H1 (cell line): ENCODE measurements around the gene REPS2.

Experiments
- ATF3 ChIP-seq: IDR thresholded peaks from 2 replicates; pipeline ENCODE4 v1.6.1; 2011; ENCODE audit warnings: low read depth, mild to moderate bottlenecking, low read length; ENCODE audit not compliant: insufficient read depth
- CBX8 ChIP-seq: fragments of 300-800, 300-1000 bp; sonication (generic); IDR thresholded peaks from 2 replicates; pipeline ENCODE4 v1.7.1; 2016; ENCODE audit warnings: low read depth, low read length, borderline replicate concordance
- CTCF ChIP-seq, 3 experiments: IDR thresholded peaks; 1 replicate in 2 of 3; 2 replicates in 1 of 3; pipeline versions ENCODE4 v1.5.1 to v1.6.1; 2011; ENCODE audit warnings: low read length in 3 of 3, mild to moderate bottlenecking in 3 of 3, inconsistent platforms in 2 of 3, low read depth in 1 of 3, moderate library complexity in 1 of 3; ENCODE audit not compliant: insufficient read depth in 1 of 3; ENCODE audit errors: control extremely low read depth in 1 of 3
- POLR2A ChIP-seq, 2 experiments: IDR thresholded peaks; 1 replicate in 1 of 2; 2 replicates in 1 of 2; pipeline ENCODE4 v1.6.1; 2011; ENCODE audit warnings: low read depth in 2 of 2, low read length in 2 of 2, mild to moderate bottlenecking in 2 of 2; ENCODE audit errors: control extremely low read depth in 1 of 2
- POLR2AphosphoS5 ChIP-seq: IDR thresholded peaks from 2 replicates; pipeline ENCODE4 v1.6.1; 2011; ENCODE audit warnings: low read depth, low read length
- RBBP5 ChIP-seq: IDR thresholded peaks from 2 replicates; pipeline ENCODE4 v1.7.1; 2012; ENCODE audit warnings: low read depth, mild to moderate bottlenecking, inconsistent platforms, low read length, moderate library complexity, borderline replicate concordance
- RNF2 ChIP-seq: fragments of 200-900, 300-1000 bp; sonication (generic); IDR thresholded peaks from 2 replicates; pipeline ENCODE4 v1.7.1; 2016; ENCODE audit warnings: borderline replicate concordance, low read depth, mild to moderate bottlenecking, antibody characterized with exemption, low read length; ENCODE audit not compliant: poor library complexity, severe bottlenecking; ENCODE audit errors: missing control alignments
- SIN3A ChIP-seq, 2 experiments: IDR thresholded peaks in 1 of 2; conservative IDR thresholded peaks in 1 of 2; 2 replicates each; pipeline ENCODE4 v1.6.1; 2011 to 2012; ENCODE audit warnings: low read length in 2 of 2, improper control_type of control experiment in 1 of 2, low read depth in 1 of 2, mild to moderate bottlenecking in 1 of 2
- SP2 ChIP-seq: IDR thresholded peaks from 2 replicates; pipeline ENCODE4 v1.6.1; 2012; ENCODE audit warnings: mild to moderate bottlenecking, low read length, inconsistent platforms
- SRF ChIP-seq: IDR thresholded peaks from 2 replicates; pipeline ENCODE4 v1.6.1; 2011; ENCODE audit warnings: mild to moderate bottlenecking, low read depth, low read length, moderate library complexity
- YY1 ChIP-seq: IDR thresholded peaks from 2 replicates; pipeline ENCODE4 v1.6.1; 2011; ENCODE audit warnings: low read depth, mild to moderate bottlenecking, low read length

- no peak for TF ChIP-seq CTCF (IDR thresholded peaks at IDR 0.05; ENCODE audit: control extremely low read depth in 1 of 3, insufficient read depth in 1 of 3, low read depth in 1 of 3, low read length in 3 of 3)
- TF ChIP-seq POLR2AphosphoS5, result no peak
- no peak for TF ChIP-seq RBBP5
- TF ChIP-seq SP2, result no peak
- TF ChIP-seq ATF3, result no peak
- no peak for TF ChIP-seq RNF2
- TF ChIP-seq POLR2A (IDR thresholded peaks at IDR 0.05; ENCODE audit: control extremely low read depth in 1 of 2, low read depth in 2 of 2, low read length in 2 of 2), result no peak
- TF ChIP-seq YY1, result no peak
- TF ChIP-seq CBX8, result no peak
- TF ChIP-seq SIN3A (conservative IDR thresholded peaks at IDR 0.05 in 1 of 2, IDR thresholded peaks at IDR 0.05 in 1 of 2; ENCODE audit: low read depth in 1 of 2, low read length in 2 of 2), result no peak
- no peak for TF ChIP-seq SRF
These were observed 88.7 kb downstream of the REPS2 start for GRCh38 chrX:17035111-17035510.
